Cardiac muscle cell (in vitro differentiated cells and primary cell): ENCODE measurements around the gene RBX1. TPM values are rescaled to one million over a fixed set of nuclear protein-coding genes. Genes with fewer than 3 reads are reported as not detected.
"Not testable (repeated sequence)": the region's sequence is repeated elsewhere in the genome, so short reads cannot be mapped to it uniquely, and the experiment has no call there.

ENCODE experiments used
- DNase-seq, 2 donors: peaks; one replicate each; pipeline versions ENCODE4 v3.0.0 to v3.0.0-alpha.2; 2010 to 2017; ENCODE audit warnings: low read depth in 1 of 2, low spot score in 1 of 2
- H3K27ac ChIP-seq: fragments of 200-600 bp; sonication (generic); 2 replicates; pipeline ENCODE4 v1.5.1; 2016
- H3K27me3 ChIP-seq: fragments of 200-600 bp; sonication (generic); 2 replicates; pipeline ENCODE4 v1.6.0; 2016; ENCODE audit warnings: control low read depth
- H3K36me3 ChIP-seq: fragments of 200-600 bp; sonication (generic); 2 replicates; pipeline ENCODE4 v1.5.1; 2016; ENCODE audit warnings: control low read depth
- H3K4me1 ChIP-seq: fragments of 200-600 bp; sonication (generic); 2 replicates; pipeline ENCODE4 v1.8.1; 2017; ENCODE audit warnings: low read depth, mild to moderate bottlenecking, mixed run types
- H3K4me3 ChIP-seq: fragments of 200-600 bp; sonication (generic); 2 replicates; pipeline ENCODE4 v1.5.1; 2016; ENCODE audit warnings: mild to moderate bottlenecking
- H3K9me3 ChIP-seq: fragments of 200-600 bp; sonication (generic); 2 replicates; pipeline ENCODE4 v1.5.1; 2017; ENCODE audit warnings: low read depth, mild to moderate bottlenecking, control low read depth
- CTCF ChIP-seq: IDR thresholded peaks from 2 replicates; pipeline ENCODE4 v1.5.1; 2012; ENCODE audit warnings: low read depth, mild to moderate bottlenecking, low read length
- polyA plus RNA-seq: library from polyadenylated mRNA; unstranded; fragments of >200 nt; fragmentation: Nextera tagmentation; extraction: Ambion mirVana; gene quantifications from 2 replicates; pipeline ENCODE4 v1.2.1, GENCODE V29; 2016
- total RNA-seq: library from RNA; depleted of rRNA; stranded (reverse); fragments of >200 nt; gene quantifications from 2 replicates; pipeline ENCODE4 v1.2.3, GENCODE V29; 2016

Gene RBX1
- total RNA-seq = 86.4 and 110 TPM in 2 replicates
- polyA plus RNA-seq = 324 and 356 TPM in 2 replicates

GRCh38 chr22:40950962-40951794 lies at the start of gene RBX1:
Gene RBX1 (plus strand): TSS chr22:40951378. CDS start chr22:40951399, 21 bp downstream.
- Histone ChIP-seq H3K36me3 (peaks cover 14% of the 10 kb centered on the region), H3K27ac (peak within 1 kb of the TSS; percentile 94), H3K4me3 (peak within 1 kb of the TSS; percentile 78), H3K27me3 (no peaks in the 10 kb centered on the region), H3K4me1 (peaks cover 5% of the 10 kb centered on the region), H3K9me3 (no peaks in the 10 kb centered on the region)
- DNase-seq = peak; percentile 99
- TF ChIP-seq CTCF = no peak

GRCh38 chr22:40904101-40904500 lies 47.1 kb upstream of the RBX1 start:
- no peak for TF ChIP-seq CTCF
- Histone ChIP-seq H3K4me1 (no peaks in the 10 kb centered on the region), H3K9me3 (no peaks in the 10 kb centered on the region), H3K36me3 (peaks cover 10% of the 10 kb centered on the region), H3K4me3 (no peak overlapping the region), H3K27ac (no peak overlapping the region), H3K27me3 (no peaks in the 10 kb centered on the region)
- DNase-seq = no peak

- no peak for TF ChIP-seq CTCF
- Histone ChIP-seq H3K4me1 (no peaks in the 10 kb centered on the region), H3K27ac (no peak overlapping the region), H3K27me3 (no peaks in the 10 kb centered on the region), H3K4me3 (no peak overlapping the region), H3K36me3 (peaks cover 37% of the 10 kb centered on the region), H3K9me3 (no peaks in the 10 kb centered on the region)
- DNase-seq = no peak
Observed at GRCh38 chr22:40908895-40909294, 42.3 kb upstream of the RBX1 start.

- Histone ChIP-seq H3K4me1 (no peaks in the 10 kb centered on the region), H3K27ac (no peak overlapping the region), H3K4me3 (no peak overlapping the region), H3K27me3 (no peaks in the 10 kb centered on the region), H3K36me3 (peaks cover 46% of the 10 kb centered on the region), H3K9me3 (no peaks in the 10 kb centered on the region)
- no peak for DNase-seq
- no peak for TF ChIP-seq CTCF
Observed at GRCh38 chr22:40911772-40912171, 39.4 kb upstream of the RBX1 start.

GRCh38 chr22:40912987-40913386 lies 38.2 kb upstream of the RBX1 start:
- H3K27ac ChIP-seq, H3K9me3 ChIP-seq, H3K27me3 ChIP-seq, DNase-seq, H3K4me3 ChIP-seq, H3K4me1 ChIP-seq: not testable (repeated sequence)
- H3K36me3 ChIP-seq = peaks cover 49% of the 10 kb centered on the region

GRCh38 chr22:40919446-40919845 lies 31.7 kb upstream of the RBX1 start:
- no peak for TF ChIP-seq CTCF
- no peaks in the 10 kb centered on the region for H3K9me3 ChIP-seq
- no peak overlapping the region for H3K4me3 ChIP-seq
- no peaks in the 10 kb centered on the region for H3K4me1 ChIP-seq
- DNase-seq = peak in 1 of 2 donors; percentile 7
- no peaks in the 10 kb centered on the region for H3K27me3 ChIP-seq
- no peak overlapping the region for H3K27ac ChIP-seq
- H3K36me3 ChIP-seq = peaks cover 35% of the 10 kb centered on the region
